ENCODE results near the gene SLC34A3.
A peak's percentile ranks its signal among the peaks of the same experiment; 100 is the strongest.
"Not testable (repeated sequence)": the region's sequence is repeated elsewhere in the genome, so short reads cannot be mapped to it uniquely, and the experiment has no call there.

The SLC34A3 gene

GRCh38 chr9:137255448-137256114 lies 24.9 kb downstream of the SLC34A3 start:
- no peak for TF ChIP-seq CTCF (conservative IDR thresholded peaks at IDR 0.05; ENCODE audit: control insufficient read depth, insufficient read depth, low read depth, low read length)
- peak; percentile 16 for DNase-seq (ENCODE audit: low read depth)

GRCh38 chr9:137256362-137256761 lies 25.7 kb downstream of the SLC34A3 start:
- DNase-seq (ENCODE audit: low read depth), result no peak
- no peak for TF ChIP-seq CTCF (conservative IDR thresholded peaks at IDR 0.05; ENCODE audit: control insufficient read depth, insufficient read depth, low read depth, low read length)
- peak overlapping the region; percentile 87 for H3K4me3 ChIP-seq (ENCODE audit: control insufficient read depth, low read depth, low read length)

More at GRCh38 chr9:137255448-137256114, 24.9 kb downstream of the SLC34A3 start:
- peak overlapping the region; percentile 87 for H3K4me3 ChIP-seq (ENCODE audit: control insufficient read depth, low read depth, low read length)

- TF ChIP-seq CTCF (conservative IDR thresholded peaks at IDR 0.05; ENCODE audit: control insufficient read depth, insufficient read depth, low read depth, low read length), result no peak
- H3K4me3 ChIP-seq (ENCODE audit: control insufficient read depth, low read depth, low read length), result peak overlapping the region; percentile 87
- DNase-seq (ENCODE audit: low read depth), result no peak
These were observed 26.2 kb downstream of the SLC34A3 start for GRCh38 chr9:137256856-137257255.

- peak; percentile 49 for DNase-seq (ENCODE audit: low read depth)
- H3K4me3 ChIP-seq (ENCODE audit: control insufficient read depth, low read depth, low read length), result not testable (repeated sequence)
- peak; percentile 25 for TF ChIP-seq CTCF (conservative IDR thresholded peaks at IDR 0.05; ENCODE audit: control insufficient read depth, insufficient read depth, low read depth, low read length)
These were observed 31.6 kb downstream of the SLC34A3 start for GRCh38 chr9:137262173-137262908.

- no peak for TF ChIP-seq CTCF (conservative IDR thresholded peaks at IDR 0.05; ENCODE audit: control insufficient read depth, insufficient read depth, low read depth, low read length)
These were observed 32.2 kb downstream of the SLC34A3 start for GRCh38 chr9:137262909-137263285.

GRCh38 chr9:137263506-137263905 lies 32.8 kb downstream of the SLC34A3 start:
- no peak overlapping the region for H3K4me3 ChIP-seq (ENCODE audit: control insufficient read depth, low read depth, low read length)
- no peak for TF ChIP-seq CTCF (conservative IDR thresholded peaks at IDR 0.05; ENCODE audit: control insufficient read depth, insufficient read depth, low read depth, low read length)
- no peak for DNase-seq (ENCODE audit: low read depth)

More at GRCh38 chr9:137262909-137263285, 32.2 kb downstream of the SLC34A3 start:
- DNase-seq (ENCODE audit: low read depth), result no peak
- no peak overlapping the region for H3K4me3 ChIP-seq (ENCODE audit: control insufficient read depth, low read depth, low read length)

Data from fibroblast of mammary gland (primary cell).